SU-DHL-6 (cell line): Measurements from ENCODE around the gene SOHLH2.

Experiments
- CTCF ChIP-seq: fragments of 200-600 bp; sonication (generic); IDR thresholded peaks from one replicate; pipeline ENCODE4 v1.5.1; 2017; ENCODE audit warnings: antibody characterized with exemption, mild to moderate bottlenecking, low read length, moderate library complexity; ENCODE audit not compliant: insufficient read depth, poor library complexity, severe bottlenecking
- EZH2phosphoT487 ChIP-seq: fragments of 200-600 bp; sonication (generic), shearing (Covaris generic); conservative IDR thresholded peaks from 2 replicates; pipeline ENCODE4 v1.6.1; 2018; ENCODE audit warnings: mild to moderate bottlenecking, antibody characterized with exemption, low read length, moderate library complexity, mixed read lengths

- TF ChIP-seq CTCF (no peak), EZH2phosphoT487 (no peak)
These were observed 90.0 kb downstream of the SOHLH2 start for GRCh38 chr13:36124236-36124822.
